Natural killer cell (primary cell): ENCODE data around the gene CDH13. TPM values are rescaled to one million over a fixed set of nuclear protein-coding genes. Genes with fewer than 3 reads are reported as not detected.

Experiments used
- ATAC-seq, 3 donors: fragments of 150-1000 bp in 2 of 3; fragments of 200-7000 bp in 1 of 3; cut with Tn5 transposase; 1 replicate in 1 of 3; 2 replicates in 2 of 3; pipeline ENCODE4 v1.10.0; 2021; ENCODE audit warnings: mild to moderate bottlenecking in 2 of 3, moderate library complexity in 2 of 3
- DNase-seq, 2 donors: peaks; one replicate each; pipeline versions ENCODE4 v3.0.0 to v3.0.0-alpha.2; 2013 to 2021; ENCODE audit warnings: mixed read lengths in 1 of 2
- H3K27ac ChIP-seq: one replicate; pipeline ENCODE4 v1.5.1; 2013; ENCODE audit warnings: mild to moderate bottlenecking, low read length
- H3K27me3 ChIP-seq: one replicate; pipeline ENCODE4 v1.6.1; 2013; ENCODE audit warnings: low read length; ENCODE audit not compliant: control insufficient read depth, insufficient read depth
- H3K36me3 ChIP-seq: one replicate; pipeline ENCODE4 v1.6.1; 2013; ENCODE audit warnings: low read length; ENCODE audit not compliant: control insufficient read depth, insufficient read depth
- H3K4me1 ChIP-seq: one replicate; pipeline ENCODE4 v1.6.1; 2013; ENCODE audit warnings: low read length; ENCODE audit not compliant: control insufficient read depth, insufficient read depth
- H3K4me3 ChIP-seq: one replicate; pipeline ENCODE4 v1.5.1; 2013; ENCODE audit warnings: low read length
- H3K9me3 ChIP-seq: one replicate; pipeline ENCODE4 v1.6.1; 2013; ENCODE audit warnings: low read length; ENCODE audit not compliant: control insufficient read depth, insufficient read depth
- H3K27ac Mint-ChIP-seq, 2 donors: one replicate each; pipeline ENCODE4 v1.8.0; 2022; ENCODE audit warnings: mild to moderate bottlenecking in 2 of 2, mixed read lengths in 2 of 2, moderate library complexity in 1 of 2
- H3K27me3 Mint-ChIP-seq, 2 donors: one replicate each; pipeline ENCODE4 v1.8.0; 2022; ENCODE audit warnings: low read depth in 2 of 2, mixed read lengths in 2 of 2
- H3K36me3 Mint-ChIP-seq: one replicate; pipeline ENCODE4 v1.8.0; 2022; ENCODE audit warnings: mixed read lengths
- H3K4me1 Mint-ChIP-seq, 2 donors: one replicate each; pipeline ENCODE4 v1.8.0; 2022; ENCODE audit warnings: mixed read lengths in 2 of 2
- H3K4me3 Mint-ChIP-seq: one replicate; pipeline ENCODE4 v1.8.0; 2022; ENCODE audit warnings: mild to moderate bottlenecking, moderate library complexity, mixed read lengths
- H3K9me3 Mint-ChIP-seq, 2 donors: one replicate each; pipeline ENCODE4 v1.8.0; 2022; ENCODE audit warnings: mixed read lengths in 2 of 2
- WGBS: methylation state at CpG from one replicate; pipeline ENCODE4 v1.1.7; 2013; ENCODE audit warnings: missing lambda C conversion rate; ENCODE audit not compliant: insufficient coverage; 5-methylcytosine and 5-hydroxymethylcytosine counted together
- intact Hi-C: fragments of 100-400 bp; cut with micrococcal nuclease; formaldehyde crosslinking; loops from one replicate; pipeline ENCODE4 v1.14.2; 2022
- total RNA-seq, 4 donors: library from RNA; stranded (reverse); fragments of 120-200 nt in 1 of 4; gene quantifications; one replicate each; pipeline versions ENCODE4 v1.2.3 to v1.2.4, GENCODE V29; 2013 to 2022
- TF ChIP-seq, protein P1 (sequence below): fragments of 200-600 bp; IDR thresholded peaks from one replicate; pipeline ENCODE4 v1.8.0; 2022; ENCODE audit warnings: antibody characterized with exemption

The CDH13 gene
- total RNA-seq, 3 donors from 2014 or later (not counting 1 experiment from before 2014, with no cell fraction given): not detected

DNA sequence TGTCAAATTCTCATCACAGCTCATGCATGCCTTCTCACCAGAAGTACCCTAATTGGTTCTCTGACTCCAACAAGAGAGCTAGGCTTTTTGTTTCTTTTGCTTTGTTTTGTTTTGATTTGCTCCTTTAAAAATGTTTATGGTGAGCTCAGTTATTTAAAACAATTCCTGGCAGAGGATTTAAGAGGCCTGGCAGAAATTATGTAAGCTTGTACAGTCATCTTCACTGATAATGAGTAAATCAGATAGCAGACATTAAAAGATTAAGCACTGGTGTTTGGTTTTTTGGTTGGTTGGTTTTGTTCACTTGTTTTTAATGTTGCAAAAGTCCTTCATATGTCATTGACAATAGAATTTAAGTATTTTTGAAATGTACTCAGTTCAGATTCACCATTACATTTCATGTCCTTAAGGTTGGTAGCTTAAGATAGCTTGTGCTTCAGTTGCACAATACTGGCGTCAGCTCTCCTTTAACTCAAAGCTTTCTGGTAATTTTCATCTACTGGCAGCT is 378.9 kb downstream of the CDH13 start:
- Mint-ChIP-seq H3K27ac (no peak overlapping the region), H3K27me3 (peaks cover 0 to 5% of the 10 kb centered on the region in 2 donors), H3K4me1 (peaks cover 0 to 5% of the 10 kb centered on the region in 2 donors), H3K4me3 (no peak overlapping the region), H3K36me3 (no peaks in the 10 kb centered on the region), H3K9me3 (peaks cover 0 to 3% of the 10 kb centered on the region in 2 donors)
- Histone ChIP-seq H3K27ac (no peak overlapping the region), H3K27me3 (no peaks in the 10 kb centered on the region), H3K36me3 (no peaks in the 10 kb centered on the region), H3K9me3 (no peaks in the 10 kb centered on the region), H3K4me3 (no peak overlapping the region), H3K4me1 (no peaks in the 10 kb centered on the region)
- intact Hi-C loops: no loop called here
- ATAC-seq: no peak
- 89% methylated on average over 1 of the region's 1 CpG for WGBS
- TF ChIP-seq, protein P1, sequence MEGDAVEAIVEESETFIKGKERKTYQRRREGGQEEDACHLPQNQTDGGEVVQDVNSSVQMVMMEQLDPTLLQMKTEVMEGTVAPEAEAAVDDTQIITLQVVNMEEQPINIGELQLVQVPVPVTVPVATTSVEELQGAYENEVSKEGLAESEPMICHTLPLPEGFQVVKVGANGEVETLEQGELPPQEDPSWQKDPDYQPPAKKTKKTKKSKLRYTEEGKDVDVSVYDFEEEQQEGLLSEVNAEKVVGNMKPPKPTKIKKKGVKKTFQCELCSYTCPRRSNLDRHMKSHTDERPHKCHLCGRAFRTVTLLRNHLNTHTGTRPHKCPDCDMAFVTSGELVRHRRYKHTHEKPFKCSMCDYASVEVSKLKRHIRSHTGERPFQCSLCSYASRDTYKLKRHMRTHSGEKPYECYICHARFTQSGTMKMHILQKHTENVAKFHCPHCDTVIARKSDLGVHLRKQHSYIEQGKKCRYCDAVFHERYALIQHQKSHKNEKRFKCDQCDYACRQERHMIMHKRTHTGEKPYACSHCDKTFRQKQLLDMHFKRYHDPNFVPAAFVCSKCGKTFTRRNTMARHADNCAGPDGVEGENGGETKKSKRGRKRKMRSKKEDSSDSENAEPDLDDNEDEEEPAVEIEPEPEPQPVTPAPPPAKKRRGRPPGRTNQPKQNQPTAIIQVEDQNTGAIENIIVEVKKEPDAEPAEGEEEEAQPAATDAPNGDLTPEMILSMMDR: no peak
- DNase-seq: no peak

DNA sequence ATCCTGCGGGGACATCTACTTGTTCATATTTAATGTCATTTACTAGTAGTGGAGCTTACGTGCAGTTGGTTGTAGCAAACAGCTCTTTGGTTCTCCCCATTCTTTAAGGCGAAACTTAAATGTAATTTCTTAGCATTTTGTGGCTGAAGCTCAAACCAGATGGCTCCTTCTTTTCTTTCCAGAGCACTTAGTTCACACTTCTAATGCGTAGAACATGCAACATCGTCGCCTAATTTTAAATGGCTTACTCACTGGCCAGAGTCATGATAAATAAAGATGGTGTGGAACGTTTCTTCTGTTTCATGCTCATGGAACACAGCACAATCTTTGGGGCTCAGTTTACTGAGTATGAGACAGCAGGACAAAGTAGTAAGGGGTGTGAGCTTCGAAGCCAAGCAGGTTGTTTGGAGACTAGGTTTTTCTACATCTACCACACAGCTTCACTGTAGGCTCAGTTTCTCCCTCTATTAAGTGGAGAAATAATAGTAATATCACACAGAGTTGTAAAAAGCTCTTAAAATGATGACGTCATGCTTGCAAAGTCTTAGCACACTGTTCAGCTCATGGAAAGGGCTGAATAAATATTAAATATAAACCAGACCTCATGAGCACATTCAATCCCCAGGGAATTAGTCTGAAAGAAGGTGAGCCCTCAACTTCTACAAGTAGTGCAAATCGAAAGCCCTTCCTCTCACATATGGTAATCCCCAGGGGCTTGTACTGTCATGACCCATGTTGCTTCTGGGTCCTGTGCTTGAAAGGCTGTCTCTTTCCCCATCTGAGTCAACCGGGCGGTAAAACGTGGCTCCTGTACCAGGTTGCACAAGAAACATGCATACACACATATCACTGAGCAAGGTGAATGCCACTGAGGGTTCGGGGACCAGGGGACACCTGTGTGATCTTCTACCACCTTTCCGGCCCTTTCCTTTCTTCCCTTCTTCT is 384.3 kb downstream of the CDH13 start:
- Histone ChIP-seq H3K9me3 (no peaks in the 10 kb centered on the region), H3K27ac (no peak overlapping the region), H3K27me3 (no peaks in the 10 kb centered on the region), H3K4me1 (no peaks in the 10 kb centered on the region), H3K36me3 (no peaks in the 10 kb centered on the region), H3K4me3 (no peak overlapping the region)
- DNase-seq (no peak), ATAC-seq (no peak)
- Mint-ChIP-seq H3K4me3 (no peak overlapping the region), H3K27ac (no peak overlapping the region), H3K36me3 (no peaks in the 10 kb centered on the region), H3K9me3 (peaks cover 0 to 3% of the 10 kb centered on the region in 2 donors), H3K4me1 (no peaks in the 10 kb centered on the region), H3K27me3 (peaks cover 0 to 2% of the 10 kb centered on the region in 2 donors)
- intact Hi-C loops: no loop called here
- 88% methylated on average over 13 of the region's 15 CpGs for WGBS
- TF ChIP-seq, protein P1: no peak

- H3K27ac Mint-ChIP-seq: no peak overlapping the region
- H3K36me3 ChIP-seq: no peaks in the 10 kb centered on the region
- peaks cover 0 to 3% of the 10 kb centered on the region in 2 donors for H3K9me3 Mint-ChIP-seq
- H3K9me3 ChIP-seq: no peaks in the 10 kb centered on the region
- TF ChIP-seq, protein P1: no peak
- H3K36me3 Mint-ChIP-seq: no peaks in the 10 kb centered on the region
- no peaks in the 10 kb centered on the region for H3K27me3 ChIP-seq
- H3K27ac ChIP-seq: no peak overlapping the region
- intact Hi-C loops: no loop called here
- no peak overlapping the region for H3K4me3 ChIP-seq
- 86% methylated on average over 1 of the region's 2 CpGs for WGBS
- no peaks in the 10 kb centered on the region for H3K4me1 ChIP-seq
- H3K27me3 Mint-ChIP-seq: peaks cover 0 to 2% of the 10 kb centered on the region in 2 donors
- H3K4me3 Mint-ChIP-seq: no peak overlapping the region
- ATAC-seq: no peak
- H3K4me1 Mint-ChIP-seq: no peaks in the 10 kb centered on the region
- DNase-seq: no peak
Measured at GRCh38 chr16:83011939-83012338, 385.2 kb downstream of the CDH13 start.
